Measurements from ENCODE around the gene KRTAP6-2.

GRCh38 chr21:30620080-30620479 is 21.4 kb upstream of the KRTAP6-2 start:
- TF ChIP-seq CTCF (IDR thresholded peaks at IDR 0.05) (no peak), POLR2A (IDR thresholded peaks at IDR 0.05) (no peak)
